DOHH2 (cell line): Measurements from ENCODE around the gene PDE9A.

ENCODE experiments used
- H3F3A ChIP-seq: fragments of 200-600 bp; sonication (generic), shearing (Covaris generic); 2 replicates; pipeline ENCODE4 v1.6.0; 2016; ENCODE audit warnings: antibody characterized with exemption, mild to moderate bottlenecking; ENCODE audit not compliant: control insufficient read depth, insufficient read depth
- H3K27ac ChIP-seq: fragments of 200-600 bp; sonication (generic); 2 replicates; pipeline ENCODE4 v1.5.1; 2014; ENCODE audit warnings: low read depth, mild to moderate bottlenecking, low read length, moderate library complexity
- H3K27me3 ChIP-seq: fragments of 200-600 bp; sonication (generic); 2 replicates; pipeline ENCODE4 v1.6.1; 2014; ENCODE audit warnings: mild to moderate bottlenecking, low read length, mixed read lengths; ENCODE audit not compliant: control insufficient read depth
- H3K36me3 ChIP-seq: fragments of 200-600 bp; sonication (generic); 2 replicates; pipeline ENCODE4 v1.6.1; 2014; ENCODE audit warnings: mild to moderate bottlenecking, low read length, moderate library complexity, mixed read lengths; ENCODE audit not compliant: control insufficient read depth
- H3K4me1 ChIP-seq: fragments of 200-600 bp; sonication (generic); 2 replicates; pipeline ENCODE4 v1.6.1; 2014; ENCODE audit warnings: mild to moderate bottlenecking, low read length, mixed read lengths; ENCODE audit not compliant: control insufficient read depth
- H3K4me2 ChIP-seq: fragments of 200-600 bp; sonication (generic); 2 replicates; pipeline ENCODE4 v1.6.0; 2014; ENCODE audit warnings: mild to moderate bottlenecking, low read length, moderate library complexity
- H3K4me3 ChIP-seq: fragments of 200-600 bp; sonication (generic); 2 replicates; pipeline ENCODE4 v1.5.1; 2014; ENCODE audit warnings: mild to moderate bottlenecking, low read length, mixed read lengths
- H3K79me2 ChIP-seq: fragments of 200-600 bp; sonication (generic); 2 replicates; pipeline ENCODE4 v1.6.1; 2014; ENCODE audit warnings: mild to moderate bottlenecking, low read length, mixed read lengths; ENCODE audit not compliant: control insufficient read depth
- H3K9me2 ChIP-seq: fragments of 200-600 bp; sonication (generic); replicated peaks from 2 replicates; pipeline ENCODE4 v1.6.1; 2014; ENCODE audit warnings: mild to moderate bottlenecking, low read length, mixed read lengths; ENCODE audit not compliant: control insufficient read depth
- H3K9me3 ChIP-seq: fragments of 200-600 bp; sonication (generic); 2 replicates; pipeline ENCODE4 v1.6.1; 2014; ENCODE audit warnings: antibody characterized with exemption, low read length, mixed read lengths; ENCODE audit not compliant: control insufficient read depth, insufficient read depth
- H4K20me1 ChIP-seq: fragments of 200-600 bp; sonication (generic); 2 replicates; pipeline ENCODE4 v1.6.0; 2014; ENCODE audit warnings: low read depth, mild to moderate bottlenecking, antibody characterized with exemption, low read length, moderate library complexity; ENCODE audit not compliant: control insufficient read depth, insufficient read depth
- CTCF ChIP-seq: fragments of 200-600 bp; sonication (generic); IDR thresholded peaks from one replicate; pipeline ENCODE4 v1.5.1; 2014; ENCODE audit warnings: antibody characterized with exemption, mild to moderate bottlenecking, low read depth, low read length; ENCODE audit not compliant: poor library complexity, severe bottlenecking
- EZH2phosphoT487 ChIP-seq: fragments of 200-600 bp; sonication (generic); IDR thresholded peaks from 2 replicates; pipeline ENCODE4 v1.6.1; 2017; ENCODE audit warnings: borderline replicate concordance, mild to moderate bottlenecking, antibody characterized with exemption, low read length, moderate library complexity, mixed read lengths

The PDE9A gene

GRCh38 chr21:42701706-42702456 is 48.5 kb downstream of the PDE9A start:
- Histone ChIP-seq H3K9me2 (no peaks in the 10 kb centered on the region), H4K20me1 (no peaks in the 10 kb centered on the region), H3K36me3 (peaks cover 3% of the 10 kb centered on the region; the same call in 1 of the 2 replicates), H3K79me2 (no peaks in the 10 kb centered on the region), H3F3A (no peaks in the 10 kb centered on the region), H3K4me3 (no peak overlapping the region), H3K27ac (no peak overlapping the region), H3K4me1 (no peaks in the 10 kb centered on the region), H3K4me2 (no peak overlapping the region), H3K9me3 (no peaks in the 10 kb centered on the region), H3K27me3 (no peaks in the 10 kb centered on the region)
- TF ChIP-seq CTCF (no peak), EZH2phosphoT487 (no peak)

GRCh38 chr21:42702720-42703119 is 49.3 kb downstream of the PDE9A start:
- no peaks in the 10 kb centered on the region for H3K9me2 ChIP-seq
- no peaks in the 10 kb centered on the region for H4K20me1 ChIP-seq
- H3K27me3 ChIP-seq = no peaks in the 10 kb centered on the region
- H3K9me3 ChIP-seq = no peaks in the 10 kb centered on the region
- H3K4me2 ChIP-seq = no peak overlapping the region
- H3F3A ChIP-seq = no peaks in the 10 kb centered on the region
- no peaks in the 10 kb centered on the region for H3K79me2 ChIP-seq
- no peaks in the 10 kb centered on the region for H3K4me1 ChIP-seq
- no peak overlapping the region for H3K27ac ChIP-seq
- TF ChIP-seq EZH2phosphoT487 = no peak
- TF ChIP-seq CTCF = no peak
- H3K4me3 ChIP-seq = no peak overlapping the region
- H3K36me3 ChIP-seq = peaks cover 3% of the 10 kb centered on the region; the same call in 1 of the 2 replicates

- Histone ChIP-seq H3K79me2 (no peaks in the 10 kb centered on the region), H3F3A (no peaks in the 10 kb centered on the region), H3K4me1 (no peaks in the 10 kb centered on the region), H3K4me3 (no peak overlapping the region), H3K36me3 (peaks cover 3% of the 10 kb centered on the region; the same call in 1 of the 2 replicates), H4K20me1 (no peaks in the 10 kb centered on the region), H3K9me3 (no peaks in the 10 kb centered on the region), H3K27ac (no peak overlapping the region), H3K27me3 (no peaks in the 10 kb centered on the region), H3K9me2 (no peaks in the 10 kb centered on the region), H3K4me2 (no peak overlapping the region)
- TF ChIP-seq EZH2phosphoT487 (no peak), CTCF (no peak)
These were observed 49.9 kb downstream of the PDE9A start for GRCh38 chr21:42703136-42703908.
